ENCODE measurements around the gene DMXL1.

- TF ChIP-seq PPARA (CRISPR knock-in tag; IDR thresholded peaks at IDR 0.05; ENCODE audit: borderline replicate concordance): no peak
- no peak for TF ChIP-seq CSDC2 (CRISPR knock-in tag; IDR thresholded peaks at IDR 0.05)
- TF ChIP-seq ZC3H10 (CRISPR knock-in tag; IDR thresholded peaks at IDR 0.05): no peak
- no peak for TF ChIP-seq ZFP3 (CRISPR knock-in tag; IDR thresholded peaks at IDR 0.05)
- no peak for TF ChIP-seq PATZ1 (CRISPR knock-in tag; IDR thresholded peaks at IDR 0.05; ENCODE audit: borderline replicate concordance)
- no peak for TF ChIP-seq TCF4 (CRISPR knock-in tag; IDR thresholded peaks at IDR 0.05; ENCODE audit: borderline replicate concordance)
- no peak for TF ChIP-seq CREB5 (CRISPR knock-in tag; IDR thresholded peaks at IDR 0.05; ENCODE audit: low read depth)
- TF ChIP-seq ZNF70 (CRISPR knock-in tag; IDR thresholded peaks at IDR 0.05): no peak
- TF ChIP-seq ZFP30 (CRISPR knock-in tag; IDR thresholded peaks at IDR 0.05): no peak
- no peak for TF ChIP-seq TOX (CRISPR knock-in tag; IDR thresholded peaks at IDR 0.05; ENCODE audit: borderline replicate concordance)
- TF ChIP-seq CSRNP3 (CRISPR knock-in tag; IDR thresholded peaks at IDR 0.05): no peak
- no peak for TF ChIP-seq ZNF565 (CRISPR knock-in tag; conservative IDR thresholded peaks at IDR 0.05; ENCODE audit: low read depth)
- TF ChIP-seq SNAI2 (CRISPR knock-in tag; IDR thresholded peaks at IDR 0.05): no peak
- no peak for TF ChIP-seq ESRRG (CRISPR knock-in tag; IDR thresholded peaks at IDR 0.05)
These were observed 219.7 kb downstream of the DMXL1 start for GRCh38 chr5:119290607-119291006.
